ENCODE results near the gene MTIF3.

MTIF3 gene

DNA sequence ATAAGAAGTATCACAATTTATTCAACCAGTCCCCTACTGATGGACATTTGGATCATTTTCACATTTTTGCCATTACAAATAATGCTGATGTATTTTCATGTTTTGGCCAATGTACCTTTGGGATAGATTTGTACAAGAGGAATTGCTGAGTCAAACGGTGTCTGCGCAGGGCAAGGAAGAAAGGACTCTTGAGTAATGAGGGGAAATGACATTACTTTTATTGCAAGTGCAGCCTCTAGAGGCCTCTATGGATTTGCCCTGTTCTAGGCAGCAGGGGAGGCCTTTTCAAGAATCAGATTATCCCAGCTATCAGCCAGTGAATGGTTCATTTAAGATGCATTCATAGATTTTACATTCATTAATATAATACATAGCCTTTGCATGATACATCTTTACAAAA, 58.9 kb downstream of the MTIF3 start:
- Histone ChIP-seq H3K36me3 (ENCODE audit: insufficient read depth, insufficient read length, low read length) (no peaks in the 10 kb centered on the region), H3K9me3 (ENCODE audit: insufficient read depth, low read length) (no peaks in the 10 kb centered on the region), H3K4me3 (ENCODE audit: insufficient read length, low read depth) (no peak overlapping the region), H3K4me1 (ENCODE audit: insufficient read depth, insufficient read length) (no peaks in the 10 kb centered on the region), H3K27me3 (ENCODE audit: insufficient read depth, insufficient read length) (no peaks in the 10 kb centered on the region), H3K9ac (ENCODE audit: insufficient read length, low read depth) (no peak overlapping the region)
- no peak for DNase-seq (ENCODE audit: low read depth, low spot score)
- TF ChIP-seq ZNF274 (IDR thresholded peaks at IDR 0.05; ENCODE audit: low read depth, low read length) (no peak), SUZ12 (IDR thresholded peaks at IDR 0.05; ENCODE audit: extremely low read depth, insufficient read depth, insufficient read length) (no peak), YY1 (IDR thresholded peaks at IDR 0.05; ENCODE audit: insufficient read depth, insufficient read length) (no peak)

DNA sequence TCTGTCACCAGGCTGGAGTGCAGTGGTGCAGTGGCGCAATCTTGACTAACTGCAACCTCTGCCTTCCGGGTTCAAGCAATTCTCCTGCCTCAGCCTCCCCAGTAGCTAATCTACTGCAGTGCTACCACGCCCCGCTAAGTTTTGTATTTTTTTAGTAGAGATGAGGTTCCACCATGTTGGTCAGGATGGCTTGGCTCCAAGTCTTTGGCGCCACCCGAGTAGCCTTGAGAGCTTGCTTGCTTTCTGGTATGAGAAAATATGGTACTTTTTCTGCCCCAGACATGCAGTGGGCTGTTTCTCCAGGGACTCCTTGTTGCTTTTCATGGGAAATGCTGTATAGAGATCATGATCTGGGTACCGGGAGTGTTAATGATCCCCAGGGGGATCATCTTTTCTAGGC, 60.5 kb downstream of the MTIF3 start:
- Histone ChIP-seq H3K4me1 (ENCODE audit: insufficient read depth, insufficient read length) (peaks cover 2% of the 10 kb centered on the region), H3K9ac (ENCODE audit: insufficient read length, low read depth) (no peak overlapping the region), H3K27me3 (ENCODE audit: insufficient read depth, insufficient read length) (peaks cover 2% of the 10 kb centered on the region), H3K9me3 (ENCODE audit: insufficient read depth, low read length) (no peaks in the 10 kb centered on the region), H3K36me3 (ENCODE audit: insufficient read depth, insufficient read length, low read length) (no peaks in the 10 kb centered on the region), H3K4me3 (ENCODE audit: insufficient read length, low read depth) (no peak overlapping the region)
- no peak for TF ChIP-seq ZNF274 (IDR thresholded peaks at IDR 0.05; ENCODE audit: low read depth, low read length)
- no peak for TF ChIP-seq YY1 (IDR thresholded peaks at IDR 0.05; ENCODE audit: insufficient read depth, insufficient read length)
- no peak for TF ChIP-seq SUZ12 (IDR thresholded peaks at IDR 0.05; ENCODE audit: extremely low read depth, insufficient read depth, insufficient read length)
- no peak for DNase-seq (ENCODE audit: low read depth, low spot score)

DNA sequence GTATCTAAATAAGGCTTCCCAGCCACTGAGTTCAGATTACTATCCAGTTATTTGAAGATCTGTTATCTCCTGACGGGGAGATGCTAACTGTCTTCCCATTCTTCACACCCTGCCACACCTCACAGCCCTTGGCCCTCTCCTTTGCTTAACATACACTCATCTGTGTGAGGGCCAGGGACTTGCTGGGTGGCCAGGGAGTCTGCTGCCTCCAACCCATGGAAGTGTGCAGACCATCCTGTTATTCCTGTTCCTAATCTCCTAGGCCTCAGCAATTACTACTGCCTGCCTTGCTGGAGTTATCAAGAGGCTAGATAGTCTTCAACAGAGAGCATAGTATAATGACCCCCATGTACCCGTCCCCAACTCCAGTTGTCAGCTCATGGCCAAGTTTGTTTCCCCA, 62.1 kb downstream of the MTIF3 start:
- DNase-seq (ENCODE audit: low read depth, low spot score) = no peak
- no peak for TF ChIP-seq YY1 (IDR thresholded peaks at IDR 0.05; ENCODE audit: insufficient read depth, insufficient read length)
- no peak for TF ChIP-seq SUZ12 (IDR thresholded peaks at IDR 0.05; ENCODE audit: extremely low read depth, insufficient read depth, insufficient read length)
- no peak for TF ChIP-seq ZNF274 (IDR thresholded peaks at IDR 0.05; ENCODE audit: low read depth, low read length)
- Histone ChIP-seq H3K36me3 (ENCODE audit: insufficient read depth, insufficient read length, low read length) (no peaks in the 10 kb centered on the region), H3K27me3 (ENCODE audit: insufficient read depth, insufficient read length) (peaks cover 2% of the 10 kb centered on the region), H3K4me1 (ENCODE audit: insufficient read depth, insufficient read length) (peaks cover 2% of the 10 kb centered on the region), H3K4me3 (ENCODE audit: insufficient read length, low read depth) (no peak overlapping the region), H3K9me3 (ENCODE audit: insufficient read depth, low read length) (no peaks in the 10 kb centered on the region), H3K9ac (ENCODE audit: insufficient read length, low read depth) (no peak overlapping the region)

All from NT2/D1 (cell line).